ENCODE measurements around the gene FYB2.

FYB2 gene

DNA sequence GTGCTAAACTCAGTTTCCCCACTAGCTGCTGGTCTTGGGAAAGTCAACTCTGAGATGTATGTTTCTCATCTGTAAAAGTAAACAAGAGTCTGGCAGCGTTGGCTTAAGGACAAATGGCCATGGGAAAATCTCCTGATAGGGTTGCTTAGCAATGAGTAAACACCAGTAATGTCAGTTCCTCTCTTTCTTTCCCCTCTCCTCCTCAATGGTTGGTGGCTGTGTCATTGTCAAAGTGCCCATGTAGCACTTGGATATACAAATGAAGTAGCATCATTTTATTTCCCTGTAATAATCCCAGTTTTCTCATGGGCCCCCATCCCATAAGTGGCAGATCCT, 2.2 kb upstream of the FYB2 start:
- H3K4me3 Mint-ChIP-seq: no peak overlapping the region

GRCh38 chr1:56820755-56821461, 1.7 kb upstream of the FYB2 start:
- Mint-ChIP-seq H3K27ac (no peak overlapping the region), H3K27me3 (peaks cover 47% of the 10 kb centered on the region), H3K36me3 (ENCODE audit: low read depth) (no peaks in the 10 kb centered on the region), H3K9me3 (no peaks in the 10 kb centered on the region), H3K4me3 (no peak overlapping the region), H3K4me1 (ENCODE audit: low read depth) (no peaks in the 10 kb centered on the region)
- DNase-seq: peak; percentile 77

More for the DNA sequence above, 2.2 kb upstream of the FYB2 start:
- DNase-seq: no peak
- H3K36me3 Mint-ChIP-seq (ENCODE audit: low read depth): no peaks in the 10 kb centered on the region
- no peaks in the 10 kb centered on the region for H3K9me3 Mint-ChIP-seq
- H3K27me3 Mint-ChIP-seq: peaks cover 43% of the 10 kb centered on the region
- no peak overlapping the region for H3K27ac Mint-ChIP-seq
- H3K4me1 Mint-ChIP-seq (ENCODE audit: low read depth): no peaks in the 10 kb centered on the region

GRCh38 chr1:56817716-56818463, 1.3 kb downstream of the FYB2 start:
- no peak overlapping the region for H3K4me3 Mint-ChIP-seq
- no peaks in the 10 kb centered on the region for H3K36me3 Mint-ChIP-seq (ENCODE audit: low read depth)
- H3K4me1 Mint-ChIP-seq (ENCODE audit: low read depth): no peaks in the 10 kb centered on the region
- H3K27ac Mint-ChIP-seq: no peak overlapping the region
- peaks cover 54% of the 10 kb centered on the region for H3K27me3 Mint-ChIP-seq
- DNase-seq: no peak
- H3K9me3 Mint-ChIP-seq: no peaks in the 10 kb centered on the region

DNA sequence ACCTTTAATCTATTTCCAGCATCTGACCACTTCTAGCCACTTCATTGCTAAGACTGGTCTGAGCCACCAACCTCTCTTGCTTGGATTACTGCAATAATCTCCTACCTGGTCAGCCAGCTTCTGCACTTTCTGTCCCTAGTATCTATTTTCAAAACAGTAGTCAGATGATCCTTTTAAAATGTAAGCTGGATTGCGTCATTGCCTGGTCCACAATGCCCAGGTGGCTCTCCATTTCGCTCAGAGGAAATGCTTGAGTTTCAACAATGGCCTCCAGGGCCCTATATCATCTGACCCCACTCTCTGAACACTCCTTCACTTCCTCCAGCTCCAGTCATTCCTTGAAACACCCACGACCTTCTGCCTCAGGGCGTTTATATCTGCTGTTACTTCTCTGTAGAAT, 2.3 kb downstream of the FYB2 start:
- no peak for DNase-seq
- H3K4me1 Mint-ChIP-seq (ENCODE audit: low read depth): no peaks in the 10 kb centered on the region
- no peak overlapping the region for H3K4me3 Mint-ChIP-seq
- no peak overlapping the region for H3K27ac Mint-ChIP-seq
- H3K9me3 Mint-ChIP-seq: no peaks in the 10 kb centered on the region
- H3K27me3 Mint-ChIP-seq: peaks cover 59% of the 10 kb centered on the region
- no peaks in the 10 kb centered on the region for H3K36me3 Mint-ChIP-seq (ENCODE audit: low read depth)

GRCh38 chr1:56816264-56816663, 2.9 kb downstream of the FYB2 start:
- Mint-ChIP-seq H3K36me3 (ENCODE audit: low read depth) (no peaks in the 10 kb centered on the region), H3K27ac (no peak overlapping the region), H3K4me1 (ENCODE audit: low read depth) (no peaks in the 10 kb centered on the region), H3K9me3 (no peaks in the 10 kb centered on the region), H3K27me3 (peaks cover 54% of the 10 kb centered on the region), H3K4me3 (no peak overlapping the region)
- no peak for DNase-seq

- H3K4me1 Mint-ChIP-seq (ENCODE audit: low read depth): no peaks in the 10 kb centered on the region
Measured at GRCh38 chr1:56814205-56814604, 5.0 kb downstream of the FYB2 start.

DNA sequence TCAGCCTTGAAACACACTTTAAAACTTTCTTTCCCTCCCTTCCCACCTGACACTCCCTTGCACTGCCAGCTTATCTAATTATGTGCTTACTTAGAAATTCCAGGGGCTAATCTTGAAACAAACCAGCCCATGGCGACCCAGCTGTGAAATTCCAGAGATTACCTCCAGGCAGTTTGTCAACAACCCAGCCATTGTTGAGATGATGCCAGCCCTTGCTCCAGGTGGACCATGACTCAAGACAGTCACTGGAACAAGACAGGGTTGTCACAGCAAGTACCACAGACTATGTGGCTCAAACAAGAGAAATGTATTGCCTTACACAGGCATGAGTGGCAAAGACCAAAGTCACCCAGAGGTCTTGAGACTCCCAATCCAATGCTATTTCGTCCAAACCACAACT, 7.9 kb downstream of the FYB2 start:
- no peak for DNase-seq
- no peak overlapping the region for H3K4me3 Mint-ChIP-seq
- H3K9me3 Mint-ChIP-seq: no peaks in the 10 kb centered on the region
- H3K36me3 Mint-ChIP-seq (ENCODE audit: low read depth): no peaks in the 10 kb centered on the region
- no peak overlapping the region for H3K27ac Mint-ChIP-seq
- H3K27me3 Mint-ChIP-seq: peaks cover 38% of the 10 kb centered on the region
- no peaks in the 10 kb centered on the region for H3K4me1 Mint-ChIP-seq (ENCODE audit: low read depth)

More at GRCh38 chr1:56814205-56814604, 5.0 kb downstream of the FYB2 start:
- Mint-ChIP-seq H3K27me3 (peaks cover 51% of the 10 kb centered on the region), H3K36me3 (ENCODE audit: low read depth) (no peaks in the 10 kb centered on the region), H3K27ac (no peak overlapping the region), H3K4me3 (no peak overlapping the region), H3K9me3 (no peaks in the 10 kb centered on the region)
- DNase-seq: no peak

DNA sequence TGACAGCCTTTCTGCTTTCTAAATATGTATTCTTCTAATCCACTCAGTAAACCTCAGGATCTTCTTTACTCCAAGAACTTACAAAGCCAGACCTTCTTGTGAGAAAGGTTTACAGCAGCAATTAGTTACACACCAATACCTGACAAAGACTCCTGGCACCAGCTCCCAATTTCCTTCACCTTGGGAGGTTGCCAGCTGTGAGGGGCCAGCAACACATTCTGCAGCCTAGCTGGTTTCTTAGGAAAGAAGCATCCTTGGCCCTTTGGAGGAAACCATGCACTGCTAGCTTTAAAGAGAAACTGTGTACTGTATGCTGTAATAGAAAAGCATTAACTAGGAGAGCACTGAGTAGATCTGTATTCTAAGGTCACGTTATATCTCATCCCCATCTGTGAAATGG, 10.8 kb downstream of the FYB2 start:
- H3K9me3 Mint-ChIP-seq: no peaks in the 10 kb centered on the region
- peaks cover 25% of the 10 kb centered on the region for H3K27me3 Mint-ChIP-seq
- H3K27ac Mint-ChIP-seq: no peak overlapping the region
- H3K4me1 Mint-ChIP-seq (ENCODE audit: low read depth): no peaks in the 10 kb centered on the region
- H3K36me3 Mint-ChIP-seq (ENCODE audit: low read depth): no peaks in the 10 kb centered on the region
- H3K4me3 Mint-ChIP-seq: no peak overlapping the region
- DNase-seq: no peak

DNA sequence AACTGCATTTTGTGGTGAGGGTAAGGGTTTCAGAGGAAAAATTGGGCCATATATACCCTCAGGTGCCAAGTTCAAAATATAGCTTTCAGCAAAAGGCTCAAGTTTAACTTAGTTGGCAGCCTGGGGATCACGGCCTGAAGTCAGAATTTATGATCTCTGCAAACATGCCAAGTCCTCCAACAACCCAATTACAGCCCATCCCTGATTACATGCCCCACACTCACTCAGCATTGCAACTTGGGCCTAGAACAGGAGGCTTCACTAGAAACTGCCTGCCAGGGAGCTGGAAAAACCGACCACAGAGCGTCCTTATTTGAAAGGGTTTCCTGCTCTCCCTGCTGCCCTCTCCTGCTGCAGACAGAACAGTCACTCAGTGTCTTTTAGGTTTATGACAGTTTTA, 12.4 kb downstream of the FYB2 start:
- H3K36me3 Mint-ChIP-seq (ENCODE audit: low read depth): no peaks in the 10 kb centered on the region
- no peak overlapping the region for H3K27ac Mint-ChIP-seq
- no peaks in the 10 kb centered on the region for H3K9me3 Mint-ChIP-seq
- H3K27me3 Mint-ChIP-seq: peaks cover 19% of the 10 kb centered on the region
- no peak overlapping the region for H3K4me3 Mint-ChIP-seq
- H3K4me1 Mint-ChIP-seq (ENCODE audit: low read depth): no peaks in the 10 kb centered on the region
- DNase-seq: no peak

DNA sequence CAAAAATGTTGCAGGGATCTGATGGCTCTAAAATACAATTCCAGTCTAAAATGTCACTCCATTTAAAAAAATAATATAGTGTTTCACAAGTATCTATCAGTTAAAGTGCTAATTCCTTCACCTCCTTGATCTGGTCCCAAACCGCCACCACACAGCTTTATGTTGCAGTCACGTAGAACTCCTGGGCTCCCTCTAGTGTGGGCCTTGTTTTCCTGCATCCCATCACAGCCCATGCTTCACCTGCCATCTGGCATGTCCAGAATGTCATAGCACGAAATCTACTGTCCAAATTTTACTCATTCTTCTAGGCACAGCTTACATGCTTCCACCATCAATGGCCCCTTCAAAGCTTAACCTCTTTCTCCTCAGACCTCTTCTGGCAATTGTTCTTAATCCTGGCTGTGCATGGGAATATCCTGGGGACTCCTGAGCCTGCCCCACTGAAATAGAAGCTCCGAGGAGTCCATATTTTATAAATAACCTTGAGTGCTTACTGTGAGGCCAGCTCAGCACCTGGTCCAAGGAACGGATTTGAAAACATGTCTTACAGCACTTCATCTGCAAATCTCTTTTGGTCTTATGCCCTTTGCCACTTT, 15.5 kb downstream of the FYB2 start:
- H3K36me3 Mint-ChIP-seq (ENCODE audit: low read depth): no peaks in the 10 kb centered on the region
- DNase-seq: no peak
- H3K4me3 Mint-ChIP-seq: no peak overlapping the region
- H3K27ac Mint-ChIP-seq: no peak overlapping the region
- no peaks in the 10 kb centered on the region for H3K9me3 Mint-ChIP-seq
- peaks cover 8% of the 10 kb centered on the region for H3K27me3 Mint-ChIP-seq
- H3K4me1 Mint-ChIP-seq (ENCODE audit: low read depth): no peaks in the 10 kb centered on the region

- Mint-ChIP-seq H3K4me1 (ENCODE audit: low read depth) (no peaks in the 10 kb centered on the region), H3K4me3 (no peak overlapping the region), H3K9me3 (no peaks in the 10 kb centered on the region), H3K36me3 (ENCODE audit: low read depth) (no peaks in the 10 kb centered on the region), H3K27ac (no peak overlapping the region), H3K27me3 (peaks cover 18% of the 10 kb centered on the region)
- no peak for DNase-seq
Measured at GRCh38 chr1:56799605-56800400, 19.4 kb downstream of the FYB2 start.

GRCh38 chr1:56798053-56798471, 21.1 kb downstream of the FYB2 start:
- no peaks in the 10 kb centered on the region for H3K36me3 Mint-ChIP-seq (ENCODE audit: low read depth)
- H3K9me3 Mint-ChIP-seq: no peaks in the 10 kb centered on the region
- no peak for DNase-seq
- H3K4me3 Mint-ChIP-seq: no peak overlapping the region
- H3K4me1 Mint-ChIP-seq (ENCODE audit: low read depth): no peaks in the 10 kb centered on the region
- H3K27me3 Mint-ChIP-seq: peaks cover 22% of the 10 kb centered on the region
- no peak overlapping the region for H3K27ac Mint-ChIP-seq

DNA sequence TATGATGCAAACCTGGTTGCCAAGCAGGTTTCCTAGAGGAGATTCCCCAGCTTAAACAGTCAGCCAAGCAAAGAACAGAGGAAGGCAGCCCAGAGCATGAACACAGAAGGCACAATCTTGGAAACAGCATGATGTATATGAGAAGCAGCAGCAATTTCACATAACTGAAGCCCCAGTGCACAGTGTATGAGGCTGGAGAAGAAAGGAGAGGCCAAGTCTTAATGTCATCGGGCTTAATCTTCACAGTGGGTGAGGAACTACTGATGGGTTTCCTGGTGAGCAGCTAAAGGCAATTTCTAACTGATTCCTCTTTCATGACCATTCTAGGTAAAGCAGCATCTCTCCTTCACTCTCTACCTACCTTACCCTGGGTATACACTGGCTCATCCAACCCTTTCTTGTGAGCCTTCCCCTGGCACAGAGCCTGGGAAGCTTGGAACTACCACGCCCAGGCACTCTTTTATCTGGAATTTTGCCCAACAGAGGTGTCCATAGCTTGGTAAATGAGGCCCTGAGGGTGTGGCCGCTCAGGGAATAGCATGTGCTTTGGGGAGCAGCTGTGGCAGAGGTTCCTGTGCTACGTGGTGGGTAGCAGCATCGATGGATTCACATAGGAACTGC, 22.0 kb downstream of the FYB2 start:
- Mint-ChIP-seq H3K9me3 (no peaks in the 10 kb centered on the region), H3K27ac (no peak overlapping the region), H3K4me3 (no peak overlapping the region), H3K36me3 (ENCODE audit: low read depth) (no peaks in the 10 kb centered on the region), H3K27me3 (peaks cover 19% of the 10 kb centered on the region), H3K4me1 (ENCODE audit: low read depth) (no peaks in the 10 kb centered on the region)
- no peak for DNase-seq

DNA sequence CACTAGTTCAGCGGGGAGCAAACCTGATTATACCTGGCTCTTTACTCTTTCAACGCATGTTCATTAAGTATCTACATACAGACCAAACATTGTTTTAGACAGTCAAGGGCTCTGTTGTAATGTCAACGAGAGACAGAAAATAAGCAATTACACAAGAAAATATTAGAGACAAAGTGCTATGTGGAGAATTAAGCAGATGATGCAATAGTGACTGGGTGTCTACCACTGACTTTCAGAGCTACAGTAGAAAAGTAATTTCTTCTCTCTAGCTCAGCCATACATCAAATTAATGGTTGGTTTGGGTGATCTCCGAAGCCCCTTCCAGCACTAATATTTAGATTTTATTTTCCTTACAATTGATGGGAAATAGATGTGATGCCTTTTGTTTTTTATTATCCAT, 23.3 kb downstream of the FYB2 start:
- no peaks in the 10 kb centered on the region for H3K4me1 Mint-ChIP-seq (ENCODE audit: low read depth)
- H3K36me3 Mint-ChIP-seq (ENCODE audit: low read depth): no peaks in the 10 kb centered on the region
- no peak for DNase-seq
- H3K9me3 Mint-ChIP-seq: no peaks in the 10 kb centered on the region
- H3K27ac Mint-ChIP-seq: no peak overlapping the region
- H3K27me3 Mint-ChIP-seq: peaks cover 20% of the 10 kb centered on the region
- H3K4me3 Mint-ChIP-seq: no peak overlapping the region
